Measurements from ENCODE around the gene CEP57. TPM values are rescaled to one million over a fixed set of nuclear protein-coding genes. Genes with fewer than 3 reads are reported as not detected.

The CEP57 gene
- total and polyA plus RNA-seq, 2 of the 4 experiments (the other 2 are of a cell fraction): 14.5 to 30.5 TPM

- ChIA-PET POLR2A (ENCODE audit: unreplicated experiment) (no interaction called here), CTCF (no interaction called here)
- Histone ChIP-seq H3K4me2 (ENCODE audit: low read depth, low read length) (no peak overlapping the region), H3K9me3 (ENCODE audit: control insufficient read depth, insufficient read depth, low read length) (no peaks in the 10 kb centered on the region), H2BK5ac (ENCODE audit: low read depth, low read length, poor library complexity, severe bottlenecking) (no peak overlapping the region), H3K18ac (ENCODE audit: low read depth, low read length) (no peak overlapping the region), H3K4me3 (ENCODE audit: insufficient read depth, low read depth, low read length) (no peak overlapping the region), H4K91ac (ENCODE audit: insufficient read depth, low read depth, low read length) (no peak overlapping the region), H2AFZ (replicated peaks; ENCODE audit: low read length, poor library complexity) (no peak overlapping the region), H3K27ac (ENCODE audit: insufficient read depth, low read length) (no peak overlapping the region), H4K20me1 (ENCODE audit: insufficient read depth, low read length) (no peaks in the 10 kb centered on the region), H3K9me1 (ENCODE audit: insufficient read depth, low read length) (no peaks in the 10 kb centered on the region), H3K4me1 (ENCODE audit: control insufficient read depth, insufficient read depth, low read length) (peaks cover 4% of the 10 kb centered on the region; the same call in 1 of the 2 replicates), H2BK120ac (ENCODE audit: low read depth, low read length) (no peak overlapping the region), H4K5ac (ENCODE audit: low read depth, low read length) (no peak overlapping the region), H4K8ac (ENCODE audit: low read depth in 2 of 2, low read length in 2 of 2) (no peak overlapping the region), H3K9ac (ENCODE audit: low read depth, low read length) (no peak overlapping the region), H3K27me3 (ENCODE audit: control insufficient read depth, insufficient read depth, low read length) (no peaks in the 10 kb centered on the region), H2AK5ac (ENCODE audit: low read depth, low read length) (no peak overlapping the region), H3K23ac (ENCODE audit: low read depth, low read length) (no peak overlapping the region), H3K56ac (ENCODE audit: extremely low read depth, insufficient read depth, low read length) (no peak overlapping the region), H3K79me1 (ENCODE audit: low read depth in 1 of 2, low read length in 2 of 2) (peaks cover 0 to 8% of the 10 kb centered on the region in 2 experiments; a peak in 1 of 4 replicates), H3K4ac (ENCODE audit: low read depth, low read length) (no peak overlapping the region), H2BK15ac (ENCODE audit: low read depth, low read length) (no peak overlapping the region), H2BK20ac (ENCODE audit: low read depth, low read length) (no peak overlapping the region), H3K36me3 (ENCODE audit: control insufficient read depth, insufficient read depth, low read length) (peaks cover 3% of the 10 kb centered on the region), H2AK9ac (replicated peaks; ENCODE audit: low read depth, low read length, poor library complexity) (no peak overlapping the region), H3K14ac (replicated peaks; ENCODE audit: low read depth, low read length) (no peak overlapping the region)
- BruUV-seq (replicated peaks): no TSS peak
- dilution Hi-C loops (cut with HindIII; ENCODE audit: low sequenced_read_pairs, unreplicated experiment): no loop called here
- in situ Hi-C loops (cut with MboI; ENCODE audit: low sequenced_read_pairs): no loop called here
- no peak for ATAC-seq (ENCODE audit: low read depth)
- intact Hi-C loops (cut with micrococcal nuclease): no loop called here
- TF ChIP-seq USF2 (IDR thresholded peaks at IDR 0.05; ENCODE audit: low read depth, low read length) (no peak), NFE2L2 (IDR thresholded peaks at IDR 0.05; ENCODE audit: low read depth, low read length) (no peak), FOS (IDR thresholded peaks at IDR 0.05; ENCODE audit: low read depth, low read length) (no peak), MXI1 (IDR thresholded peaks at IDR 0.05; ENCODE audit: borderline replicate concordance, low read depth, low read length) (no peak), CTCF (conservative IDR thresholded peaks at IDR 0.05; ENCODE audit: low read depth, low read length) (no peak), RFX5 (IDR thresholded peaks at IDR 0.05; ENCODE audit: low read depth, low read length) (no peak)
- DNase-seq: no peak
Measured at GRCh38 chr11:95853138-95853537, 62.8 kb downstream of the CEP57 start.

Data from IMR-90 (cell line).